NCI-H526 treated with DMSO at 0.1 percent for 48 hours (cell line): Measurements from ENCODE around the gene MEX3D.
"Not testable (repeated sequence)": the region's sequence is repeated elsewhere in the genome, so short reads cannot be mapped to it uniquely, and the experiment has no call there.

Experiments used
- DNase-seq: peaks from one replicate; lab custom pipeline; 2025; lab: John Stamatoyannopoulos, UW

MEX3D gene

DNA sequence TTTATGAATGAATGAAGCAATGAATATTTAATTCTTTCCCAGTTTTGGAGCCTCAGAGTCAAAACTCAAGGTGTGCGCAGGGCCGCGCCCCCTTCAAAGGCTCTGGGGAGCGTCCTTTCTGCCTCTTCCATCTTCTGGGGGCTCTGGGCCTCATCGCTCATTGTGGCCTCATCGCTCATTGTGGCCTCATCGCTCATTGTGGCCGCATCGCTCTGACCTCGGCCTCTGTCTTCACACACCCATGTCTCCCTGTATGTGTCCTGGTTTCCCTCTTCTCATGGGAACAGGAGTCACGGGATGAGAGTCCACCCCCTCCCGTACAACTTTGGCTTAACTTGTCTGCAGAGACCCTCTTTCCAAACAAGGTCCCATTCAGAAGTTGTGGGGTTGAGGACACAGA lies 3.2 kb upstream of the MEX3D start:
- no peak for DNase-seq

DNA sequence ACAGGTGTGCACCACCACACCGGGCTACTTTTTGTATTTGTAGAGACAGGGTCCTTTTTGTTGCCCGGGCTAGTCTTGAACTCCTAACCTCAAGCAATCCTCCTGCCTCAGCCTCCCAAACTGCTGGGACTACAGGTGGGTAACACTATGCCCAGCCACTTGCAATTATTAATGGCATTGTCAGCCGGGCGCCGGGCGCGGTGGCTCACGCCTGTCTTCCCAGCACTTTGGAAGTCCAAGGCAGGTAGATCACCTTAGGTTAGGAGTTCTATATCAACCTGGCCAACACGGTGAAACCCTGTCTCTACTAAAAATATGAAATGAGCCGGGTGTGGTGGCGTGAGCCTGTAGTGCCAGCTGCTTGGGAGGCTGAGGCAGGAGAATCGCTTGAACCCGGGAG lies 2.7 kb upstream of the MEX3D start:
- DNase-seq: no peak

GRCh38 chr19:1569997-1570396 lies 1.9 kb upstream of the MEX3D start:
- DNase-seq: no peak

GRCh38 chr19:1567848-1568227 lies 287 bp downstream of the MEX3D start:
- DNase-seq: no peak

GRCh38 chr19:1567116-1567847 lies 843 bp downstream of the MEX3D start:
- DNase-seq: no peak

DNA sequence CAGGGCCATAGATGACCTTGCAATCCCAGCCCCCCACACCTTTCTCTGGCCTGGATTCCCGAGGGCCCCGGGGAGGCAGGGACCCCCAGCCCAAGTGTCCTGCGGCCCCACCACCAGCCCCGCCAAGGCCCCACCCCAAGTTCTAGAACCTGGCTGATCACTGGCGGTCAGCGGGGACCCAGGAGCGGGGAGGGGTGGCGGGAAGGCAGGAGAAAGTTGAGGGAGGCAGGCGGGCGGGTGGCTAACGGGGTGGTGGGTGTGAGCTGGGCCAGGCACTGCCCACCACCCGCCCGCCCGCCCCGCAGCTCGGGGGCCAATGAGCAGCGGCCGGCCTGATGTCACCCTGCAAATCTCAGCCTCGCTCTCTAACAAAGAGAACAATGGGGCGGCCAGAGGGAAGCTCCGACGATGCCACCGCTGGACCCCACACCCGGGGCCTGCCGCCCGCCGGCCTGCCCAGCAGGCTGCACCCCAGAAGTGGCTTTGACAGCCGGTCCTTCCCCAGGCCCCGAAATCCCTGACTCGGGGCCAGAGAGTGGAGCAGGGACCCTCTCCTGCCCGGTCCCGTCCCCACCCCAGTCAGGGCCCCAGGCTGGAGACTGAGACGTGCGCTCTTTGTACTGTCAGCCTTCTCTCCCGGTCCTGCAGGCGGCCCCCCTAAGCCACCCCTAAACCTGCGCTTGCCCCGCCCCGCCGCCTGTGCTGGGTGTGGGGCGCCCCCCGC lies 1.6 kb downstream of the MEX3D start:
- no peak for DNase-seq

GRCh38 chr19:1563251-1563650 lies 4.9 kb downstream of the MEX3D start:
- no peak for DNase-seq

DNA sequence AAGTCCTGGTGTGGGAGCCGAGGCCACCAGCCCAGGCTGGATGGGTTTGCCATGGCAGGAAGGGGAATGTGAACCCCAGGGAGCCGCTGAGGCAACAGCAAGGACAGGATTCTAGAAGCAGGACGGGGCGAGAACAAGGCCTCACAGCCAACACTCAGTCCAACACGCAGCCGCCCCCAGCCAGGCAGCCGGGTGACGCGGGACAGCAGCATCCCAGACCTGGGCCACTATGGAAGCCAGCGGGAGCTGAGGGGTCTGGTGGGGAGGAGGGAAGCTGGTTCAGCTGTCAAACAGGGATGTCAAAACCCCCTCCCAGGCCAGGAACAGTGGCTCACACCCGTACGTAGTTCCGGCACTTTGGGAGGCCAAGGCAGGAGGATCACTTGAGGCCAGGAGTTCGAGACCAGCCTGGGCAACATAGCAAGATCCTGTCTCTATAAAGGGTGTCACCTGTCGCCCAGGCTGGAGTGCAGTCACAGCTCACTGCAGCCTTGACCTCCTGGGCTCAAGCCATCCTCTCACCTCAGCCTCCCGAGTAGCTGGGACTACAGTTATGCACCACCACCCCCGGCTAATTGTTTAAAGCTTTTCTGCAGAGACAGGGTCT lies 6.8 kb downstream of the MEX3D start:
- no peak for DNase-seq

DNA sequence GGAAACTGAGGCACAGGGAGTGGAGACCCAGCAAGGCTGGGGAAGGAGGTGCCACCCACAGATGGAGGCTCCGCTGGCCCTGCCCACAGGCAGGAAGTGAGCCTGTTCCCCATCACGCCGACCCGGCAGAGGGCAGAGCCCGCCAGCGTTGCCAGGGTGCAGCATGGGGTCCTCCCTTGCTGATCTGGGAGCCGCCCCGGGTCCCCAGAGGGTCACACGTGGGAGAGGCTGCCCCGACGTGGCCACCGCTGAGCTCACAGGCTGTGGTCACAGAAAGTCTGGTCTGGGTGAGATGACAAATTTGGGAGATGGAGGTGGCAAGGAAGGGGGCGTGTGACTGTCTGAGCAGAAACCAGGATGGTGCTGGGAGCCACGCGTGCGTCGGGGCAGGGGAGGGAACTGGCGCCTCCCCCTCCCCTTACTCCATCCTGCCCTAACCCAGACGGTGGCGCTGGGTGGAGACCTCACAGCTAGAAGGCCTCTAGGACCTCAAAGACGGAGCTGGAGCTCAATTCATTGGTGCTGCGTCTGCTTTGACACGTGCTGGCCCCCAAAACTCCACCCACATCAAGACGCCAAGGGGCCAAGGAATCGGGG lies 7.7 kb downstream of the MEX3D start:
- no peak for DNase-seq

GRCh38 chr19:1558552-1558951 lies 9.6 kb downstream of the MEX3D start:
- DNase-seq: no peak

DNA sequence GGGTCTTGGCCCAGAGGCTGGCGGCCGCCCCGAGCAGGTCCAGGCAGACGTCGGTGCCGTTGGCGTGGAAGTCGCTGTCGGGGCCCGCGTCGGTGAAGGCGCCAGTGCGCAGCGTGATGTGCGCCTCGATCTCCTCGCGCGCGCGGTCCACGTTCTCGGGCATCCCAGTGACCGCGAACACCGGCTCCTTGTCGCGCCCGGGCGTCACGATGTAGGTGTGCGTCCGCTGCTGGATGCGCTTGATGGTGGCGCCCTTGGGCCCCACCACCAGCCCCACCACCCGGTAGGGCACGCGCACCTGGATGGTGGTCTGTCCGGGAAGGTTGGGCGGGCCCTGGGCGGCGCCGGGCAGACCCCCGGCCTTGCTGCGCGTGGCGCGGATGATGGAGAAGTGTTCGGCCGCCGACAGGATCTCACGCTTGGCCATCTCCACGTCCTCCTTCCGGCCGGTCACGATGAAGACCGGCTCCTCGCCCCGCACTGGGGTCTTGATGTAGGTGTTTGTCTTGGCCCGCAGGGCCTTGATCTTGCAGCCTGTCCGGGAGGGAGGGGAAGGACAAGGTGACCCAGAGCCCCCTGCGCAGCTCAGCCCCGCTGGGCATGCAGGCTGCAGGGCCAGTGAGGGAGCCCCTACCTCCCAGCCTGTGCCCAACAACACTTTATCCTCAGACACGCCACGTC lies 11.6 kb downstream of the MEX3D start:
- DNase-seq: no peak

DNA sequence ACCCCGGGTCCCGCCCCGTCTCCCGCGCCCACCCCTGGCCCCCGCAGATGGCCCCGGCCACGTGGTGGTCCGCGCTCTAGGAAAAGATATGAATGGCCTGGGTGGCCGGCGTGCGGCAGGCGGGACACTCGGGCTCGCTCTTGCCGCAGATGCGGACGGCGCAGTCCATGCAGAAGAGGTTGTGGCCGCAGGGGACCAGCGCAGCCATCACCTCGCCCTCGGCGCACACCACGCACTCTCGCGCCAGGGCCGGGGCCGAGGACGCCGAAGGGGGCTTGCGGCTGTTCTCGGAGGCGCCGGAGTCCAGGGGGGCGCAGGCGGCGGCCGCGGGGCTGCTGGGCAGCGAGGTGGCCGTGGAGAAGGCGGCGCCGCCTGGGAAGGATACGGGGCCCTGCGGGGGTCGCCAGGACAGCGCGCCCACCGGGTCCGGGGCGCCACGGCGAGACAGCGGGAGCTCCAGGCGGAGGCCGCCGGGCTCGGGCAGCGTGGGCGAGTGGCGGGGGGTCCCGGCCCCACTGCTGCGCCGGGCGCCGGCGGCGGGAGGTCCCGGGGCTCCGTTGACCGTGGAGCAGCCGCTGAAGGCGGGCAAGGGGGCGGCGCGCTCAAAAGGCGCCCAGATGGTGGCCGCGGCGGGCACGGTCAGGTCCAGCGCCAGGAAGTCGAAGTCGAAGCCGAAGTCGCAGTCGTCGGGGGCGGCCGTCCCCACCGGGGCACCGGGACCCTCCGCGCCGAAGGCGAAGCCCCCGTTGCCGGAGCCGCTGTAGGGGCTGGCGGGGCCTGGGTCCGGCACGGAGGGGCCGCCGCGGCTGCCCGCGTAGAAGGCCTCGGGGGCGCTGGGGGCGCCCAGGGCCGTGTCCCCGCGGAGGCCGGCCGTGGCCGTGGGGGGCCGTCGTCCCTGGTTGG lies 12.4 kb downstream of the MEX3D start:
- DNase-seq: no peak

DNA sequence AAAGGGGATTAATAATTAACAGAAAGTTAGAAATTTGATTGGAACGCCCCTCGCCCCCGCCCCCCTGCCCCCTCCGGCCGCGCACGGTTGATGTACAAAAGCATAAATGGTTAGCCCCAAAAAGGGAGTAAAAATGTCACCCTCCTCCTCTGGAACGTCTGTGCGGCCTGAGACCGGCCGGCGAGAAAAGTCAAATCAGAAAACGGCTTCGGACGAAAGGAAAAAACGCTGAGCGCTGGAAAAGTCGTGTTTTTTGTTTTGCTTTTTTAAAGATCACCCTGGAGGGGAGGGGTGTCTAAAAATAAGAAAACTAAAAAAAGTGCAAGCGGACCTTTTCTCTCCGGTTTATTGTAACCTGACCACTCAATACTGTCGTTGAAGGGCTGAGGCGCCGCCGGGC lies 13.2 kb downstream of the MEX3D start:
- no peak for DNase-seq

DNA sequence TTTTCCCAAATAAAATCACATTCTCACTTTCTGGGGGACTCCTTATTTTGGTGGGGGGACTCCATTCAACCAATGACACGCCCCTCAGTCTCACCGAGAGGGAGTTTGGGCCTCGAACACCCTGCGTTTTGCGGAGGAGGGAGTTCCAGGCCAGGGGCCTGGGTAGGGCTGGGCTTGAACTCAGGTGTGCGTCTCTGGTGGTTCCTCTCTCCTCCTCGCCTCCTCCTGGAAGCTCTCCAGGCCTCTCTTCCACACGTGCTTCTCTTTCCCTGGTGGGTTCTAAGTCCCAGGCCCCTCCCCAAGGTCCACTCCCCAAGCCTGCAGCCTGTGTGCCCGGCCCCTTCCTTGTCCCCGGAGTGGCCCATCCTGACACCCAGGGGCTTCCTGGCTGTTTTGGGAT lies 14.7 kb downstream of the MEX3D start:
- no peak for DNase-seq

- DNase-seq: no peak
Measured at GRCh38 chr19:1551068-1552040, 16.8 kb downstream of the MEX3D start.

DNA sequence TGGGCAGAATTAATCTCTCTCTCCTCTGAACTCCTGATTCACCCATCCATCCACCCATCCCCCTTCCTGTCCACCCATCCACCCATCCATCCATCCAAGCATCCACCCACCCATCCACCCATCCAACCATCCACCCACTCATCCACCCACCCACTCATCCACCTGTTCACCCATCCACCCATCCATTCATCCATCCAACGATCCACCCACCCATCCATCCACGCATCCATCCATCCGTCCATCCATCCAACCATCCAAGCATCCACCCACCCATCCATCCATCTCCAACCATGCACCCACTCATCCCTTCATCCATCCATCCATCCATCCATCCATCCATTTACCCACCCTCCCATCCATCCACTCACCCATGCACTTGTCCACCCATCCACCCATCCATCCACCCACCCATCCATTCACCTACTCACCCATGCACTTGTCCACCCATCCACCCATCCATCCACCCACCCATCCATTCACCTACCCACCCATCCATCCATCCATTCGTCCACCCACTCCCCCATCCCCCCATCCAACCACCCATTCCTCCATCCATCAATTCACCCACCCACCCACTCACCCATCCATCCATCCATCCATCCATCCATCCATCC lies 18.7 kb downstream of the MEX3D start:
- no peak for DNase-seq

DNA sequence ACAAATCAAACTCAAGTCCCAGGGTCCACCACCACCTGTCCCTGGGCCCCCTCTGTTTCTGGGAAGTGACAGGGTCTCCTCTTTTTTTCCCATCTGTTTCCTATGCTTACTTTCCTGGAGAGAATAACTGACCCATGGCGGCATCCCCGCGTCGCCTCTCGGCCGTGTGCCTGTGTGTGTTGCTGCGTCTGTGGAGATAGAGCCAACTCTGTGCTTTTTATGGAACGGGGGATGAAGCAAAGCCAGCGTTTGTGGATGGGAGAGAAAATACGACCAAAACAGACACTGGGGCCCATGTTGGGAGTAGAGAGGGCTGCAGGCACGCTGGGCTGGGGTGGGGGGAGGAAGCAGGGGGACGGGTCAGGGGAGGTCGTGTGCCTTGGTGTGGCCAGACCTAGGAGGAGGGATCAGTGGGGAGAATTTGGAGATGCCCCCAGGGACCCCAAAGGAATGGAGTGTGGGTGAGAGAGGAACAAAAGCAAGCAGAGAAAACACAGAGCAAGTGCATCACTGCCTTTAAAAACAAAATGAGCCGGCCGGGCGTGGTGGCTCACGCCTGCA lies 27.7 kb downstream of the MEX3D start:
- DNase-seq: no peak

DNA sequence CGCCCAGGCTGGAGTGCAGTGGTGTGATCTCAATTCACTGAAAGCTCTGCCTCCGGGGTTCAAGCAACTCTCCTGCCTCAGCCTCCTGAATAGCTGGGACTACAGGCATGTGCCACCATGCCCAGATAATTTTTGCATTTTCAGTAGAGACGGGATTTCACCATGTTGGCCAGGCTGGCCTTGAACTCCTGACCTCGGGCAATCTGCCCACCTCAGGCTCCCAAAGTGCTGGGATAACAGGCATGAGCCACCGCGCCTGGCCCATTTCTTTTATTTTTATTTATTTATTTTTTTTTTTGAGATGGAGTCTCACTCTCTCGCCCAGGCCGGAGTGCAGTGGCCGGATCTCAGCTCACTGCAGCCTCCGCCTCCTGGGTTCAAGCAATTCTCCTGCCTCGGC lies 28.4 kb downstream of the MEX3D start:
- not testable (repeated sequence) for DNase-seq

- DNase-seq: no peak
Measured at GRCh38 chr19:1538978-1539377, 29.1 kb downstream of the MEX3D start.
